OCI-LY3 (cell line): Measurements from ENCODE around the gene TAX1BP1.

Source experiments
- EZH2phosphoT487 ChIP-seq: fragments of 200-600 bp; shearing (Covaris generic); IDR thresholded peaks from 2 replicates; pipeline ENCODE4 v1.6.1; 2018; ENCODE audit warnings: antibody characterized with exemption, mixed run types, low read depth
- TF ChIP-seq, protein P1 (sequence below): fragments of 200-600, 300-600 bp; sonication (generic); IDR thresholded peaks from 2 replicates; pipeline ENCODE4 v1.5.1; 2014; ENCODE audit warnings: antibody characterized with exemption, low read length, low read depth

DNA sequence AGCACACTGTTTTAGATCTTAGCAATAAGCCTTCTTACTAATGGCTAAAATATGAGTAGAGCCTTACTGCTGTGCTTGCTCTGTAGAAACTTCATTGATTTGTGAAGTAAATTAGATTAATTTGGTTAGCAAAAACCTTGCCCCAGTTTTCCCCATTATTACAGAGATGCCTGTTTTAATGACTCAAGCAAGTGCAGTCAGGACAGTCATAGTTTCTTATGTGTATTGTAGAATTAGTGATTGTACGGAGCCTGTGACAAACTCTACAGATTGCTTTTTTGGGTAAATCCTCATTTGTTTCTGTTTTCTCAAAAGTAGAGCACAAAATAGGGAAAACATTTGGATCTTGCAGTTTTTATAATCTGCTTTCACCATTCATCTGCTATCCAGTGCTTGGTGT, 7.0 kb downstream of the TAX1BP1 start:
- TF ChIP-seq, protein P1, sequence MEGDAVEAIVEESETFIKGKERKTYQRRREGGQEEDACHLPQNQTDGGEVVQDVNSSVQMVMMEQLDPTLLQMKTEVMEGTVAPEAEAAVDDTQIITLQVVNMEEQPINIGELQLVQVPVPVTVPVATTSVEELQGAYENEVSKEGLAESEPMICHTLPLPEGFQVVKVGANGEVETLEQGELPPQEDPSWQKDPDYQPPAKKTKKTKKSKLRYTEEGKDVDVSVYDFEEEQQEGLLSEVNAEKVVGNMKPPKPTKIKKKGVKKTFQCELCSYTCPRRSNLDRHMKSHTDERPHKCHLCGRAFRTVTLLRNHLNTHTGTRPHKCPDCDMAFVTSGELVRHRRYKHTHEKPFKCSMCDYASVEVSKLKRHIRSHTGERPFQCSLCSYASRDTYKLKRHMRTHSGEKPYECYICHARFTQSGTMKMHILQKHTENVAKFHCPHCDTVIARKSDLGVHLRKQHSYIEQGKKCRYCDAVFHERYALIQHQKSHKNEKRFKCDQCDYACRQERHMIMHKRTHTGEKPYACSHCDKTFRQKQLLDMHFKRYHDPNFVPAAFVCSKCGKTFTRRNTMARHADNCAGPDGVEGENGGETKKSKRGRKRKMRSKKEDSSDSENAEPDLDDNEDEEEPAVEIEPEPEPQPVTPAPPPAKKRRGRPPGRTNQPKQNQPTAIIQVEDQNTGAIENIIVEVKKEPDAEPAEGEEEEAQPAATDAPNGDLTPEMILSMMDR, result no peak
- TF ChIP-seq EZH2phosphoT487, result no peak
